SIG-M5 treated with dmso at 0.1 percent for 504 hours (cell line): Measurements from ENCODE around the gene HCAR2.
"Not testable (repeated sequence)": the region's sequence is repeated elsewhere in the genome, so short reads cannot be mapped to it uniquely, and the experiment has no call there.

ENCODE experiments used
- DNase-seq: peaks from one replicate; lab custom pipeline; 2025; ENCODE audit not compliant: unreplicated experiment; lab: John Stamatoyannopoulos, UW

HCAR2 gene

DNA sequence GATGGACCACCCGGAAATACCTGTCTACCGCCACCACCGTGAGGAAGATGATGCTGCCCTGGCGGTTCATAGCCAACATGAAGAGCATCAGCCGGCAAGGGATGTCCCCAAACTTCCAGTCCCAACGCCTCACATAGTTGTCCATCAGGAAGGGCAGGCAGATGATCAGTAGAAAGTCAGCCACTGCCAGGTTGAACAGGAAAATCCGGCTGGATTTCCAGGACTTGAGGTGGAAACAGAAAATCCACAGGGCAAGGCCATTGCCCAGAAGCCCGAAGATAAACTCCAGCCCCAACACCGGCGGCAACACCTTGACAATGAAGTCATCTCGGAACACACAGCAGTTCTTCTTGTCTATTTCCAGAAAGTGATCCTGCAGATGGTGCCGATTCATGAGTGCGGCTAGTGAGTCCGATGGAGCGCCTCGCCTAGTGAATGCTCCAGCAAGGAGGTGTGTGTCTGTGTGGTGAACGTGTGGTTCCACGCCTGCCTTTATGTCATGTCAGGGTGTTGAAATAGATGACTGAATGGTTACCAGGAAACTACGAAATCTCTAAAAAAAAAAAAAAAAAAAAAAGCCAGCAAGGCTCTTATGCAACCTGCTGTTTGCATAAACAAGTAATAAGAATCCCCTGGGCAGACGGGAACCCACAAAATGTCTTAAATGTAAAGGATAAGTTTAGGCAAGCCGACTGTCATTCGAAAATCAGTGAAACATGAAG is at the start of gene HCAR2:
Gene HCAR2 (minus strand): TSS at position 468 of the 722 bp plus-strand sequence. CDS start 74 bp downstream, at position 394.
- DNase-seq, result peak; percentile 71

GRCh38 chr12:122752464-122753318 is 49.5 kb upstream of the HCAR2 start, which contains the start of gene DENR:
TSS of gene DENR (plus strand) at chr12:122752824. CDS start at chr12:122753702, 878 bp downstream.
- peak; percentile 97 for DNase-seq

GRCh38 chr12:122750781-122751515 is 47.8 kb upstream of the HCAR2 start:
- DNase-seq, result not testable (repeated sequence)

- peak; percentile 55 for DNase-seq
Measured at GRCh38 chr12:122749569-122750332, 46.6 kb upstream of the HCAR2 start.

DNA sequence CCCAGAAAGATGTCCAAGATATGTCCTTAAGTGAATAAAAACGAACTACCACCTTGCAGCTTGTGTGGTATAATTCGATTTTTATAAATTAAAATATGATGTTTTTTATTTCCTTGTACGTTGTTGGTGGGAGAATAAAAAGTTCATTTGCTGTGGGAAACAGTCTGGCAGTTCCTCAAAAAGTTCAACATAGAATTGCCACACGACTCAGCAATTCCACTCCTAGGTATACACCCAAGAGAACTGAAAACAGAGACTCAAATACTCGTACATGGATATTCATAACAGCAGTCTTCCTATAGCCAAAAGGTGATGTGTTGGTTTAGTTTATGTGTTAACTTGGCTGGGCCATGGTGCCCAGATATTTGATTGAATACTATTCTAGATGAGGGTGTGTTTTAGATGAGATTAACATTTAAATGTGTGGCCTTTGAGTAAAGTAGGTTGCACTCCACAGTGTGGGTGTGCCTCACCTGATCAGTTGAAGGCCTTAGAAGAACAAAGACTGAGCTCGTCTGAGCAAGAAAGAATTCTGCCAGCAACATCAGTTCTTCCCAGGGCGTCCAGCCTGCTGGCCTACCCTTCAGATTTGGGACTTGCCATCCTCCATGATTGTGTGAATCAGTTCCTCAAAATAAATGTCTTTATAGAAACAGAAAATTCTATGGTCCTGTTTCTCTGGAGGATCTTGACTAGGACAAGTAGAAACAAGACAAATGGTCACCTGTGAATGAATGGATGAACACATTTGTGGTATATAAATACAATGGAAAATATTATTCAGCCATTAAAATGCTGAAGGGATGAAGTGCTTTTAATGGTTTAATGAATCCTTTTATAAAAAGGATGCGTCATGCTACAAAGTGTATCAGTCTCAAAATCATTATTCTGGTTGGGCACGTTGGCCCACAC is 44.3 kb upstream of the HCAR2 start:
- DNase-seq, result no peak

DNA sequence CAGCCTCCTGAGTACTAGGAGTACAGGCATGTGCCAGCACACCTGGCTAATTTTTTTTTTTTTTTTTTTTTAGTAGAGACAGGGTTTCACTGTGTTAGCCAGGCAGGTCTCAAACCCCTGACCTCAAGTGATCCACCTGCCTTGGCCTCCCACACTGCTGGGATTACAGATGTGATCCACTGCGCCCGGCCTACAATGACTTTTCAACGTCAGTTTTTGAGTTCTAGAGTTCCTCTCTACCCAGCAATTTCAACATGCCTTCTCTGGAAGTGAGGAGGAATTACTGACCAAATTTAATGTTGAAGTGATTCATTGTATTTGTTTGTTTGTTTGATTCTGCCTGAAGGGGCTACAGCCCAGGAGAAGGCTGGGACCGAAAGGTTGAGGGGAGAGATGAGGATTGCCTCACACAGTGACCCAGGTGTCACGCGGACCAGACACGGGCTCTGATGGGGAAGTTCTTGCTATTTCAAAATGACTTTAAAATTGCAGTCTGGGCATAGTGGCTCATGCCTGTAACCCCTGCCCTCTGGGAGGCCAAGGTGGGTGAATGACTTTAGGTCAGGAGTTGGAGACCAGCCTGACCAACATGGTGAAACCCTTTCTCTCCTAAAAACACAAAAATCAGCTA is 40.9 kb upstream of the HCAR2 start:
- DNase-seq, result no peak

DNA sequence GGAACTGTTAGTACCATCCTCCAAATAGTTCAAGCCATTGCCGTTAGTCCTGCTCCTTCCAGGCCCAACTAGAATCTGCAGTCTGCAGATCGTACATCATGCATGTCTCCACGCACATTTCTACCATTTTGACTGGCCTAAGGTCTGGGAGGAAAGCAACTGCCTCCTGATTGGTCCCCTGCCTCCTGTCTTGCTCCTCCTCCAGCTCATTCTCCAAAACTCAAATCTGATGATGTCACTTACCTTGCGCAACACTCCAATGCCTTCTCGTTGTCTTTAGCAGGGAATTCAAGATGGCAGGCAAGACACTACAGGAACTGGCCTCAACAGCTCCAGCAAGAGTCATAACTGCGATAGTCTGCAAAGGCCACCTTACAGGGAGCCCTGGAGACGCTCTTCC is 37.2 kb upstream of the HCAR2 start:
- no peak for DNase-seq

DNA sequence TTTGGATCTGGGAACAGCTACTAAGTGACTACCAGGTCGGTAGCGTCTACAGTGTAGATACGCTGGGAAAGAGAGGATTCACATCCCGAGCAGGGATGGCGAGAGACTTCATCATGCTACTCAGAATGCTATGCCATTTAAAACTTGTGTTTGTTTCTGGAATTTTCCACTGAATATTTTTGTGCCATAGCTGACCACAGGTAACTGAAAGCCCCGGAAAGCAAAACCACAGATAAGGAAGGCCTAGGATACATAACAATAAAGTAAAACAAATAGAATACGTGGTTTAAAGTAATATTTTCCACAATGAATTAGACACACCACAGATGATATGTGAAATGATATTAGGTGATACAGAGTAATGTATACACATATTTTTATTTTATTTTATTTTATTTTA is 35.4 kb upstream of the HCAR2 start:
- no peak for DNase-seq

GRCh38 chr12:122732611-122733010 is 29.5 kb upstream of the HCAR2 start:
- DNase-seq, result no peak

- DNase-seq, result no peak
Measured at GRCh38 chr12:122732170-122732569, 29.0 kb upstream of the HCAR2 start.

- no peak for DNase-seq
Measured at GRCh38 chr12:122730215-122731014, 27.3 kb upstream of the HCAR2 start, which contains the start of gene HCAR1. TSS of gene HCAR1 (minus strand) at chr12:122730844. CDS start at chr12:122730339, 505 bp downstream.

- no peak for DNase-seq
Measured at GRCh38 chr12:122729583-122730214, 26.5 kb upstream of the HCAR2 start.

- peak; percentile 69 for DNase-seq
Measured at GRCh38 chr12:122726080-122726558, 23.0 kb upstream of the HCAR2 start.

DNA sequence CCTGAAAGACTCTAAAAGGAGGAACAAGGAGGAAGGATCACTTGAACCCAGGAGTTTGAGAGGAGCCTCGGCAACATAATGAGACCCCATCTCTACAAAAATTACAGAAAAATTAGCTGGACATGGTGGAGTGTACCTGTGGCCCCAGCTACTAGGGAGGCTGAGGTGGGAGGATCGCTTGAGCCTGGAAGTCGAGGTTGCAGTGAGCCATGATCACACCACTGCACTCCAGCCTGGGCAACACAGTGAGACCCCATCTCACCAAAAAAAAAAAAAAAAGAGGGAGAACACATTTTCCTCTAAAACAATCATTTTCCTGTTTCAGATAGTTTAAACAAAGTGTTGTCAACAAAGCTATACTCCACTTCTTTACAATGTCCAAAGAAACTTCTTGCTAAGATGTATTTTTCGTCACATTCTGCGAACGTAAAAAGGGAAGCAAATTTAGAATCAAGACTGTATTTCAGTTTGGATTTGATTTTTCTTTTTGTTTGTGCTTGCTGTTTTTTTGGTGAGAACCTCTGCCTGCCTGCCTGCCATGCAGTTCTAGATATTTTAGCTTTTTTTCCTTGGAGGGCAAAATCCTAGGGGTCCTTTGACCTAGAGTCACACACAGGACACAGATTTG is 22.4 kb upstream of the HCAR2 start:
- DNase-seq, result no peak

- no peak for DNase-seq
Measured at GRCh38 chr12:122724641-122725243, 21.6 kb upstream of the HCAR2 start.

DNA sequence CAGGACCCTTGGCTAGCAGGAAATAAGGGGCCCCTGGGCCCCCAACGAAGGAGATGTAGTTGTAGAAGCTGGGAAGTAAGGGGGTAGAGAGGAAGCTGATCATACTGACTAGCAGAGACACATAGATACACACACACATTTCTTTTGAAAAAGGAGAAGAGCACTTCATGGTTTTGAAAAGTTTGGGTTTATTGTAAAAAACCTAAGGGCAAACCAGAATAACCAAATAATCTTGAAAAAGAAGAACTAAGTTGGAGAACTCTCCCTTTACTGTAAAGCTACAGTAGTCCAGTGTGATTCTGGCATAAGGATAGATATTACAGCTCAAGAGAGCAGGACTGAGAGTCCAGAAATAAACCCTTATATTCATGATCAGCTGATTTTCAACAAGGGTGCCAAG is 19.2 kb upstream of the HCAR2 start:
- DNase-seq, result no peak

- no peak for DNase-seq
Measured at GRCh38 chr12:122721057-122721545, 17.9 kb upstream of the HCAR2 start.
